A549 (cell line): ENCODE results near the gene CCDC57.

Experiments
- EP300 ChIP-seq, 2 experiments: fragments of >200 bp; sonication (Bioruptor Twin); formaldehyde crosslinking; IDR thresholded peaks; 2 replicates in 1 of 2; 3 replicates in 1 of 2; pipeline ENCODE4 v1.6.1; 2016 to 2017
- HDAC2 ChIP-seq: fragments of 200-600 bp; sonication (generic); IDR thresholded peaks from 2 replicates; pipeline ENCODE4 v1.6.1; 2016
- POLR2AphosphoS2 ChIP-seq: conservative IDR thresholded peaks from 2 replicates; pipeline ENCODE4 v1.6.1; 2012; ENCODE audit warnings: low read length, improper control_type of control experiment, inconsistent platforms
- RFX5 ChIP-seq: fragments of 450-650 bp; IDR thresholded peaks from 2 replicates; pipeline ENCODE4 v1.7.1; 2014; ENCODE audit warnings: antibody characterized with exemption, mild to moderate bottlenecking, moderate library complexity
- TF ChIP-seq, protein P1 (sequence below): fragments of >200 bp; sonication (Bioruptor Twin); formaldehyde crosslinking; IDR thresholded peaks from 3 replicates; pipeline ENCODE4 v1.5.1; 2016
- TF ChIP-seq, protein P2 (sequence below): IDR thresholded peaks from 2 replicates; pipeline ENCODE4 v1.6.1; 2012

DNA sequence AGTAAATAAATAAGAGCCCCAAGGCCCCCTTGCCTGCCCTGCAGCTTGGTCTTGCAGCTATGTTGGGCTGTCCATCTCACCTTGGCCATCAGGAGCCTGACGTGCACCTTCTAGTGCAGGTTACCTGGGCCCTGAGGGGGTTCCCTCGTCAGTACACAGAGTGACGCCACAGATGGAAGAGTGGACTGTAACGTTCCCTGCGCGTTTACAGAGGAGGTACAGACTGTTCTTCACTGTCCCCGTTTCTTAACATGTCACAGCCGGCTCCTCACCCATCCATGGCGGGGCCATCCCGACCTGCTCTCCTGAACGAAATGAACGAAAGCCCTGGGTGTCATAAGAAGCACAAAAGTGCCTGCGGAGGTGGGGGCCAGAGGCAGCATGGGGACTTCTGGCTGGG is 98.7 kb downstream of the CCDC57 start:
- TF ChIP-seq, protein P1, sequence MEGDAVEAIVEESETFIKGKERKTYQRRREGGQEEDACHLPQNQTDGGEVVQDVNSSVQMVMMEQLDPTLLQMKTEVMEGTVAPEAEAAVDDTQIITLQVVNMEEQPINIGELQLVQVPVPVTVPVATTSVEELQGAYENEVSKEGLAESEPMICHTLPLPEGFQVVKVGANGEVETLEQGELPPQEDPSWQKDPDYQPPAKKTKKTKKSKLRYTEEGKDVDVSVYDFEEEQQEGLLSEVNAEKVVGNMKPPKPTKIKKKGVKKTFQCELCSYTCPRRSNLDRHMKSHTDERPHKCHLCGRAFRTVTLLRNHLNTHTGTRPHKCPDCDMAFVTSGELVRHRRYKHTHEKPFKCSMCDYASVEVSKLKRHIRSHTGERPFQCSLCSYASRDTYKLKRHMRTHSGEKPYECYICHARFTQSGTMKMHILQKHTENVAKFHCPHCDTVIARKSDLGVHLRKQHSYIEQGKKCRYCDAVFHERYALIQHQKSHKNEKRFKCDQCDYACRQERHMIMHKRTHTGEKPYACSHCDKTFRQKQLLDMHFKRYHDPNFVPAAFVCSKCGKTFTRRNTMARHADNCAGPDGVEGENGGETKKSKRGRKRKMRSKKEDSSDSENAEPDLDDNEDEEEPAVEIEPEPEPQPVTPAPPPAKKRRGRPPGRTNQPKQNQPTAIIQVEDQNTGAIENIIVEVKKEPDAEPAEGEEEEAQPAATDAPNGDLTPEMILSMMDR, result no peak
- TF ChIP-seq HDAC2, result no peak
- TF ChIP-seq, protein P2, sequence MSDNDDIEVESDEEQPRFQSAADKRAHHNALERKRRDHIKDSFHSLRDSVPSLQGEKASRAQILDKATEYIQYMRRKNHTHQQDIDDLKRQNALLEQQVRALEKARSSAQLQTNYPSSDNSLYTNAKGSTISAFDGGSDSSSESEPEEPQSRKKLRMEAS, result no peak
- no peak for TF ChIP-seq RFX5
- no peak for TF ChIP-seq EP300 (IDR thresholded peaks at IDR 0.05)
- no peak for TF ChIP-seq POLR2AphosphoS2
